ENCODE measurements around the gene RNU5D-1. TPM values are rescaled to one million over a fixed set of nuclear protein-coding genes. Genes with fewer than 3 reads are reported as not detected.
A peak's percentile ranks its signal among the peaks of the same experiment; 100 is the strongest.

Gene RNU5D-1
- total and polyA plus RNA-seq, 8 donors = not detected

- Histone ChIP-seq H3K4me1 (peaks cover 0 to 7% (median 7%) of the 10 kb centered on the region in 3 donors), H3K9me3 (no peaks in the 10 kb centered on the region), H3K27me3 (no peaks in the 10 kb centered on the region), H3K27ac (no peak overlapping the region), H3K4me3 (no peak overlapping the region), H3K36me3 (no peaks in the 10 kb centered on the region)
- no peak for FAIRE-seq
- no peak for TF ChIP-seq CTCF (IDR thresholded peaks at IDR 0.05)
- no peak for DNase-seq
- no peak for ATAC-seq
- intact Hi-C loops (cut with DNase I) = no loop called here
- WGBS, 2 donors = 48 to 63% methylated on average over 1 of the region's 1 CpG
These were observed 2.4 kb upstream of the RNU5D-1 start for GRCh38 chr1:44733365-44733764.

GRCh38 chr1:44724955-44725698 lies 5.8 kb downstream of the RNU5D-1 start:
- H3K9me3 ChIP-seq = no peaks in the 10 kb centered on the region
- peak in 1 of 6 donors; percentile 60 for DNase-seq
- WGBS, 2 donors = 75 to 77% methylated on average over 27 of the region's 27 CpGs
- no peak for FAIRE-seq
- H3K27ac ChIP-seq = no peak overlapping the region
- H3K27me3 ChIP-seq = no peaks in the 10 kb centered on the region
- no peaks in the 10 kb centered on the region for H3K36me3 ChIP-seq
- peaks cover 0 to 3% (median 2%) of the 10 kb centered on the region in 3 donors for H3K4me1 ChIP-seq
- intact Hi-C loops (cut with DNase I) = no loop called here
- ATAC-seq = no peak
- no peak overlapping the region for H3K4me3 ChIP-seq
- no peak for TF ChIP-seq CTCF (IDR thresholded peaks at IDR 0.05)

GRCh38 chr1:44724296-44724954 lies 6.5 kb downstream of the RNU5D-1 start:
- intact Hi-C loops (cut with DNase I) = no loop called here
- 61 to 64% methylated on average over 56 to 64 of the region's 64 CpGs for WGBS, 2 donors
- peak in 1 of 6 donors; percentile 64 for DNase-seq
- no peaks in the 10 kb centered on the region for H3K9me3 ChIP-seq
- H3K27ac ChIP-seq = no peak overlapping the region
- TF ChIP-seq CTCF (IDR thresholded peaks at IDR 0.05) = no peak
- no peaks in the 10 kb centered on the region for H3K4me1 ChIP-seq
- no peaks in the 10 kb centered on the region for H3K27me3 ChIP-seq
- no peak for ATAC-seq
- no peak overlapping the region for H3K4me3 ChIP-seq
- no peaks in the 10 kb centered on the region for H3K36me3 ChIP-seq
- no peak for FAIRE-seq

GRCh38 chr1:44723496-44724295 lies 7.3 kb downstream of the RNU5D-1 start:
- intact Hi-C loops (cut with DNase I) = no loop called here

More at GRCh38 chr1:44723496-44724295, 7.3 kb downstream of the RNU5D-1 start:
- no peak for FAIRE-seq
- Histone ChIP-seq H3K36me3 (no peaks in the 10 kb centered on the region), H3K27ac (no peak overlapping the region), H3K4me3 (no peak overlapping the region), H3K4me1 (no peaks in the 10 kb centered on the region), H3K9me3 (no peaks in the 10 kb centered on the region), H3K27me3 (no peaks in the 10 kb centered on the region)
- 83 to 85% methylated on average over 26 to 28 of the region's 28 CpGs for WGBS, 2 donors
- ATAC-seq = no peak
- TF ChIP-seq CTCF (IDR thresholded peaks at IDR 0.05) = no peak
- DNase-seq = peak in 1 of 6 donors; percentile 56
